HG03342 (cell line): ENCODE measurements around the gene MRPS35.
"Not testable (repeated sequence)": the region's sequence is repeated elsewhere in the genome, so short reads cannot be mapped to it uniquely, and the experiment has no call there.

Experiments
- ATAC-seq: cut with Tn5 transposase; IDR thresholded peaks from one replicate; pipeline ENCODE4 v1.9.1; 2021; ENCODE audit warnings: mild to moderate bottlenecking, moderate library complexity; ENCODE audit not compliant: unreplicated experiment

Gene MRPS35

GRCh38 chr12:27707216-27707615, 3.4 kb upstream of the MRPS35 start:
- ATAC-seq, result no peak

DNA sequence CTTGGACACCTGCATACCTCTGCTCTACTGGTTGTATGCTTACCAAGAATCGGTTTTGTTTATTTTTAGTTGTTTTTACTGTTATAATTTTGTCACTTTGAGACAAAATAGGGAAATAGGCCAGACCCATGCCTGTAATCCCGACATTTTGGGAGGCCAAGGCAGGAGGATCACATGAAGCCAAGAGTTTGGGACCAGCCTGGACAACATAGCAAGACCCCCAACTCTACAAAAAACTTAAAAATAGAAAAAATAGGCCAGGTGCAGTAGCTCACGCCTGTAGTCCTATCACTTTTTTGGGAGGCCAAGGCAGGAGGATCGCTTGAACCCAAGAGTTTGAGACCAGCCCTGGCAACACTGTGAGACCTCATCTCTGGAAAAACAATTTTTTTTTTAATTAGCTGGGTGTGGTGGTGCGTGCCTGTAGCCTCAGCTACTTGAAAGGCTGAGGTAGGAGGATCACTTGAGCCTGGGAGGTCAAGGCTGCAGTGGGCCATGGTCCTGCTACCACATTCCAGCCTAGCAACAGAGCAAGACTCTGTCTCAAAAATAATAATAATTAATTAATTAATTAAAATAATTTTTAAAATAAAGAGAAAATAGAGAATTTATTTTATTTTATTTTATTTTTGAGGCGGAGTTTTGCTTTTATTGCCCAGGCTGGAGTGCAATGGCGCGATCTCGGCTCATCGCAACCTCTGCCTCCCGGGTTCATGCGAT, 1.3 kb upstream of the MRPS35 start:
- no peak for ATAC-seq

DNA sequence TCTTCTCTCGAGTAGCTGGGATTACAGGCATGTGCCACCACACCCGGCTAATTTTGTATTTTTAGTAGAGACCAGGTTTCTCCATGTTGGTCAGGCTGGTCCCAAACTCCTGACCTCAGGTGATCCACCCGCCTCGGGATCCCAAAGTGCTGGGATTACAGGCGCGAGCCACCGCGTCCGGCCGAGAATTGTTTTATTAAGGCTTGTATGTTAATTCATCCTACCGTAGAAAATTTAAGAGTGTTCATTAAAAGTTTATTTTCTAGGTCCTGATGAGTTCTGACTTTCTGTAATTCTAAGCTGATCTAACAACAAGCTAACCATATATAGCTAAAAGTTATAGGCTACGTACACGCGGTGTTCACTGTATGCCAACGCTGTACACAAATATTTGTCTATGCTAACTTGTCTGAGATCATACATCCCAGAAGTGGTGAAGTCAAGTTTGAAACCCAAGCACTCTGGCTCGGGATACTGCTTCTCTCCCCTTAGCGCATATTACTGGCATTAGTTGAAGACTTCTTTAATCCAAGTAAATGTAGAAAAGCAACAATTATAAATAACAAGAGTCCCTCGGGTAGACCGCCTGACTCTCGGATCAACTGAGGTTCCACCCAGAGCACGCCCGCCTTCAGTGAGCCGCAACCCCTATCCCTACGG, 570 bp upstream of the MRPS35 start:
- peak; percentile 42 for ATAC-seq

DNA sequence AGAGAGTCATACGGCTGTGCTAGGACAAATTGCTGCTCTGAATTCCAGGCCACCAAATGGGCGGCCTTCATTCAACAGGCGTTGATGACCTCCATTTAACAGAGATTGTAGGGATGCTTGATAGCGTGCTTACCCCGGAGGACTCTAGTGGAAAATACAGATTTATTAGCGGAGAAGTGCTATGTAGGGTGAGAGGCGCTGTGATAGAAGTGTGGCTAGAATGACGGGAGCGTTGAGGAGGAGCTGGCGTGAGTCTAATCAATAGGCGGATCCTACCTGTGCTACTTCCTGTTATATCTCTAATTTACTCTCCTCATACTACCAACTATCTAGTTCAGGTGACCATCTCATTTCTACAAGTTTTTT, 668 bp downstream of the MRPS35 start:
- ATAC-seq, result peak; percentile 26

- ATAC-seq, result no peak
Observed at GRCh38 chr12:27711967-27712366, 1.3 kb downstream of the MRPS35 start.

- ATAC-seq, result no peak
Observed at GRCh38 chr12:27723212-27723611, 12.6 kb downstream of the MRPS35 start.

DNA sequence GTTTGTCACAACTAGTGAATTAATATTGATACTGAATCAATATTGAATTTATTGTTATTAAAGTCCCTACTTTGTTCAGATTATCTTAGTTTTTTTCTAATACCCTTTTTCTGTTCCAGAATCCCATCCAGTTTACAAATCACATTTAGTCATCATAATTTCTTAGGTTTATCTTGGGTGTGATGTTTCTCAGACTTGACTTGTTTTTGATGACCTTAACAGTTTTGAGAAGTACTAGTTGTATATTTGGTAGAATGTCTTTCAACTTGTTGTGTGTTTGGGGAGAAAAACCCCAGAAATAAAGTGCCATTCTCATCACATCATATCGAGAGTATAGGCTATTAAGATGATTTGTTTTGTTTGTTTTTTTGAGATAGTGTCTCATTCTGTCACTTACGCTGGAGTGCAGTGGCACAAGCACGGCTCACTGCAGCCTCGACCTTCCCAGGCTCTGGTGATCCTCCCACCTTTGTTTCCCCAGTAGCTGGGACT, 19.5 kb downstream of the MRPS35 start:
- ATAC-seq, result no peak

DNA sequence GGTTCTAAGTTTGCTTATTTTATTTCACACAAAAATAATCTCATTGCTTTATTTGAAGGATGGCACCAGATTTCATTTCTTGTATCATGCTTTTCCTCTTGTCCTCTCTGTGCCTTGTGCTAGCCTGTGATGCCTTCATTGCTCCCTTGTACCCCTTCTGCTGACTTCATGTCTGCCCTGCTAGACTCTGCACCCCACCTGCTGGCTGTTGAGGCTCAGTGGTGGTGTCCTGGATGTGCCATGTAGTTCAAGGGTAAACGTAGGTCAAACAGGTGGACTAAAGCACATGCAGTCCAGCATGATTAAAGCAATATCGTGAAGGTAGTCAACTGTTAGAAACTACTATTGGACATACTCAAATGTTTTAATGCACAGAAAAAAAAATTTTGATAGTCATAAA, 21.6 kb downstream of the MRPS35 start:
- peak; percentile 47 for ATAC-seq

GRCh38 chr12:27733052-27733656, 22.5 kb downstream of the MRPS35 start:
- ATAC-seq, result no peak

DNA sequence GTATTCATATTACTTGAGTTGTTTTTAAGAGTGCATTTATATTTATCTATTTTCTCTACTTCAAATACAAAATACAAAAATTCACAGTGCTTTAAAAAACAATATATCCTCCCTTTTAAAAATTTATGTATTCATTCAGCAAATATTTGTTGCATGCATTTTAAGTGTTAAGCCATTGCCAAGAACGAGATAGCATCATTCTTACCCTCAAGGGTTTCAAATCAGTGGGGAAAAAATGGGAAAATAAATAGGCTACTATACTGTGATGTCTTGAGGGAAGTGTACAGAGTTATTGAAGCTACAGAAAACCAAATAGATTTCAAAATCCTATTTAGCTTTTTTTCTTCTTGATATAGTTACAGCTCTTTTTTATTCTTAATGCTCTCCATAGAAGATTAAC, 23.2 kb downstream of the MRPS35 start:
- no peak for ATAC-seq

GRCh38 chr12:27734321-27734720, 23.7 kb downstream of the MRPS35 start:
- not testable (repeated sequence) for ATAC-seq

DNA sequence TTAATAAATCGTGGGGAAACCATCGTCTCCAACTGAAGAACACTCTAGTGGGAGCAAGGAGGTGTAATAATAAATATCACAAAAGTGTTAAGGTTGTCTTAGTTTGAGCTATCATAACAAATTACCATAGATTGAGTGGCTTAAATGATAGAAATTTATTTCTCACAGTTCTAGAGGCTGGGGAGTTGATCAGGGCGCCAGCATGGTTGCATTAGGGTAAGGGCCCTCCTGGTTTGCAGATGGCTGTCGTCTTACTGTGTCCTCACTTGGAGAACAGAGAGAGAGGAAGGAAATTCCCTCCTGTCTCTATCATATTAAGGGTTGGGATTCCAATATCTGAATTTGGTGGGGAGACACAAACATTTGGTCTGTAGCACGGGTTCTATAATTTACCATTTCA, 33.0 kb downstream of the MRPS35 start:
- no peak for ATAC-seq

- not testable (repeated sequence) for ATAC-seq
Observed at GRCh38 chr12:27745734-27746133, 35.1 kb downstream of the MRPS35 start.

GRCh38 chr12:27747111-27747820, 36.6 kb downstream of the MRPS35 start:
- no peak for ATAC-seq

DNA sequence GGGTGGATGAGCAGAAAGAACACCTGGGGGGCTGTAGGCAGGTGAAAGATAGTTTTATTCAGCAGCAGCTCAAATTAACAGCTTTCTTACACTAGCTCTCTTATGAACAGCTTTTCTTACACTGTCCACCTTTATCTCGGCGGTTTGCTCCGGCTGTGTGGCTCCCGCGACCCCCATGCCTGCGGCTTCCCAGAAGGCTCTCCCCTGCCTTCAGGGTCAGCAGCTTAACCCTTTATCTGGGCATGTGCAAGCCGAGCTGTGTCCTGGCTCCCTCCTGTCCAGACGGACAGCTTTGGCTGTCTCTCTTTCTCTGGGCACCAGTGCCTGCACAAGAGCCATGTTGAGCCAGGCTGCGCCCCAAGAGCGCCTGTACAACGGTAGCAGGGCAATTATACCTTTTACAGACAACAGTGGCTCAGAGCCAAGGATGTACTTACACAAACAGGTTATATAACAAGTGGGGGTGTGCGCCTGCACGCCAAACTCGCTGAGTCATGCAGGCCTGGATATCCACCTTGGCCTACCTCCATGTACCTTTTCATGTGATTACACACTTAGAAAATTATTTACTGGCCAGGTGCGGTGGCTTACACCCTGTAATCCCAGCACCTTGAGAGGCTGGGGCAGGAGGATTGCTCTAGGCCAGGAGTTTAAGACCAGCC, 40.9 kb downstream of the MRPS35 start:
- no peak for ATAC-seq

GRCh38 chr12:27754795-27755194, 44.2 kb downstream of the MRPS35 start:
- ATAC-seq, result no peak

DNA sequence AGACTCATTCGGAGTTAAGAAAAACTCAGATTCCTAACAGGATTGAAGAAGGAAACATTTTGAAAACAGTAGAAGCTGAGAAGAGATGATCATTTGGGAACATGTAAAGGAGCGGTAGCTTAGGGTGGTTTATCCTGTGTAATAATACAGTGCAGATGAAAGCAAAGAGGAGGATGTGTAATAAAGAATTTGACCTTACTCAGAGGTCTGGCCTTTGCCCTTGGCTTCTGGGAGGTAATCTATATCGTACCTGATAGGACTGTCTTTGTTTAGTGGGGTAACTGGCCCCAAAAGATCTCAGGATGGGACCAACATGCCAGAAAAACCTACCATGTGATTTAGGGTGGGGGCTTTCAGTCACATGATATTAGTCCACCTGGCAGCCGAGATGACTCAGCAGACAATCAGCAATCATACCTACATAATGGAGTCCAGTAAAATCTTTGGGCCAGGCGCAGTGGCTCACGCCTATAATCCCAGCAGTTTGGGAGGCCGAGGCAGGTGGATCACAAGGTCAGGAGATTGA, 46.1 kb downstream of the MRPS35 start:
- no peak for ATAC-seq

GRCh38 chr12:27762757-27763156, 52.1 kb downstream of the MRPS35 start:
- no peak for ATAC-seq

DNA sequence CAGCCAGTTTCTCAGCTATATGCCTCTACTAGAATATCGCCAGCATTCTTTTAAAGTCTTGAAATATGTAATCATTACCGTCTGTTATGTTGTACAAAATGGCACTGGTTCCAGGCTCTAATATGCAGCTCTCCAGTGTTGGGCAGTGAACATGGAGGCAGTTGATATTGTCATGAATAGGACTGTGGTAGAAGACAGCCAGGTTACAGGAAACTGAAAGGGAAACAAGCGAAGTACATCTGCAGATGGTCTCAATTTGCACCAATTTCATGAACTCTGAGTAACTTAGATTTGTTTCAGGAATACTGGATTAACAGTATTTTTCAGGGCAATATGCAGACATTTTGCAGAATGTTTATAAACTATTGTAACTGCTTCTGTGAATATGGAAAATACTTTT, 56.0 kb downstream of the MRPS35 start:
- ATAC-seq, result no peak

- no peak for ATAC-seq
Observed at GRCh38 chr12:27769142-27769673, 58.6 kb downstream of the MRPS35 start.
